Stimulated activated CD8-positive, alpha-beta memory T cell treated with anti-CD3 and anti-CD28 coated beads, Interleukin-12 subunit alpha, Interleukin-12 subunit beta, amount 100 ng/mL, for 24 hours (primary cell): ENCODE data around the gene NKAPD1.
"Not testable (repeated sequence)": the region's sequence is repeated elsewhere in the genome, so short reads cannot be mapped to it uniquely, and the experiment has no call there.

Experiments used
- DNase-seq: peaks from one replicate; pipeline ENCODE4 v3.0.0-alpha.2; 2020; ENCODE audit errors: extremely low read depth

Gene NKAPD1, protein sequence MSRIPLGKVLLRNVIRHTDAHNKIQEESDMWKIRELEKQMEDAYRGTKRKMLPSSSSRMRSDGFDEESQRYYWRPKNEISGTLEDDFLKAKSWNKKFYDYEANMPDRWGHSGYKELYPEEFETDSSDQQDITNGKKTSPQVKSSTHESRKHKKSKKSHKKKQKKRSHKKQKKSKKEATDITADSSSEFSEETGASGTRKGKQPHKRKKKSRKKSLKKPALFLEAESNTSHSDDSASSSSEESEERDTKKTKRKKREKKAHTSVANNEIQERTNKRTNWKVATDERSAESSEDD

DNA sequence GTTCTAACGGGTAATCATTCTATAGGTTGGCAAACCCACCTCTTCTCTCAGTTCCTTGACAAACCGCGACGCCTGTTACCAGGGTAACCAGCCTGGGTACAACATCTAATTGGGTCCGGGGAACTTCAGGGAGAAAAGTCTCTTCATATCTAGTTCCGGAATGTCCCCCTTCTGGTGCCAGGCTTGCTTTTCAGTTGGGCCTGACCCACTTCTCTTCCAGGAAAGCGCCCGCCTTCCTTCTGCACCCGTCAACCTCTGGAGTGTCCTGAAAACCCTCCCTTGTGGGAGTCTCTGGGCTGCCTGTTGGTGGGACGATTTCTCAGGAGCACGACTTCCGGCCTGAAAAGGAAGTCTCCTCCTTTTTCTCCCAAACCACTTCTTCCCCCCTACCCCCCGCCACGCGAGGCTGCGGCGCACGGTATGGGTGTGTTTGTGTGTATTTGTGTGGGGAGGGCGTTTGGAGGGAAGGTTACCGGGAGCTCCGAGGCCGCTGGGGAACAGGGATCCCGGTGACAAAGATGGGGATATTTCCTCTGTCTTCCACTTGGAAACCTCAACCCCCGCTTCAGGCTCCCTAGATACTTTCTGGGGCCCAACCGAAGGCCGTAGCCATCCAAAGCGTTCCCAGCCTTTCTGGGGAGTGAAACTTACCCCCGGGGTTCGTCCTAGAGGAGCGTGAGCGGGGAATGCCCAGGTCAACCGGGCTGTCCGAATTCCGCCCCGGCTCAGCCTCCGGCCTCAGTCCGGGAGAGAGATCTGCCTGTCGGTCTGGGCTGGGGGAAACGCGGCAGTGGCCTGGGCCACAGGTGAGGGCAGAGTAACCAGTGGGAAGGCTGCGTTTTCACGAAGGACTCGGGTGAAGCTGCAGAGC, at the start of gene NKAPD1, which contains the start of gene PIH1D2:
NKAPD1 (plus strand) TSS at position 359 of the 871 bp plus-strand sequence. CDS start 1,276 bp downstream, outside the sequence.
PIH1D2 (minus strand) TSS at position 77 of the 871 bp plus-strand sequence. CDS start 843 bp downstream, outside the sequence.
- DNase-seq, result peak; percentile 48

DNA sequence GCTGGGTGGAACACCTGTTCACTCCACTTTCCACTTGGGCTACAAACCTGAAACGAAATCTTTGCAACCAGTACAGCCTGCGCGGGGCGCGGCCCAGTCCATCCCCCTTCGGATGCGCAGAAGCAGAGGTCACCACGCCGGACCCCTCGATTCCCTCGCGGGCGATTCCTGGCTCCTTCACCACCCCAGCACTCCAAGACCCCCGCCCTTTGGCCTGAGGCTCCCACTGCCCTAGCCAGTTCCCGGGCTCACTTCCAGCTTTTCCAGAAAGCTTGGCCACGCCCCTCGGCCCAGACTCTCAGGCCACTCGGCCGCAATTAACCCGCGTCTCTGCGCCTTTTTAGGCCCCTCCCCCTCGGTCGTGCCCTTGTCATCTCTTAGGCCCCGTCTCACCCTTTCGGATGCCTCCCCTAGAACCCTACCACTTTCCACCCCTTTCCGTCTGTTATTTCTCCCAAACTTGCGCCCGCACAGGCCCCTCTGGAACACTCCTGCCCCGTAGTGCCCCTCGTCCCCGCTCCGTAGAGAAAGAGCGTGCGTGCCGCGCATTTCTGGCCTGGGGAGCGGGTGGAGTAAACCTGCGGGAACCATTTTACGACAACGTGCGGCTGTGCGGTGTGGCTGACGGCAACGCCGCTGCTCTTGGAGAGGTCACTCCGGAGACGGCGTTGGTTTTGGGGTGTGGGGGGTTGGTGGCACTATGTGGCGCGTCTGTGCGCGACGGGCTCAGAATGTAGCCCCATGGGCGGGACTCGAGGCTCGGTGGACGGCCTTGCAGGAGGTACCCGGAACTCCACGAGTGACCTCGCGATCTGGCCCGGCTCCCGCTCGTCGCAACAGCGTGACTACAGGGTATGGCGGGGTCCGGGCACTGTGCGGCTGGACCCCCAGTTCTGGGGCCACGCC, 49.1 kb upstream of the NKAPD1 start, which contains the start of gene DLAT:
DLAT (plus strand) TSS at position 636 of the 906 bp plus-strand sequence; CDS start at position 701, 65 bp downstream.
- DNase-seq, result peak; percentile 73

DNA sequence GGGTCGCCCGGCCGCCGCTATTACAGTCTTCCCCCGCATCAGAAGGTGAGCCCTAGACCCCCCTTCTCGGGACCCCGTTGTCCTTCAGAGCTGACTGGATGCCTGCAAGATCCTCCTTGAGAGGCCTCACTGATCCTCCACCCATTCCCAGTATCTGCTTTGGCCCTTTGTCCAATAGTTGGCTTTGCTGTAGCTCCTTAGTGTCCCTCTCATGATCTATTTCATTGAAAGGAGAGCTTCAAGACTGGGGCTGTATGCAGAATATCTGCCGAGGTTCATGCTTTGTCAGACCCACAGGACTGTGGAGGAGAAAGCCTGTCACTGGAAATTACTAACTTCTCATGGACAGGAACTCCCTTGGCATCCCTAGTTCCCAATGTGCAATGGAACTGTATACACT, 48.4 kb upstream of the NKAPD1 start:
- DNase-seq, result no peak

GRCh38 chr11:112026784-112027410, 47.2 kb upstream of the NKAPD1 start:
- DNase-seq, result not testable (repeated sequence)

GRCh38 chr11:112029460-112029859, 44.6 kb upstream of the NKAPD1 start:
- DNase-seq, result no peak

DNA sequence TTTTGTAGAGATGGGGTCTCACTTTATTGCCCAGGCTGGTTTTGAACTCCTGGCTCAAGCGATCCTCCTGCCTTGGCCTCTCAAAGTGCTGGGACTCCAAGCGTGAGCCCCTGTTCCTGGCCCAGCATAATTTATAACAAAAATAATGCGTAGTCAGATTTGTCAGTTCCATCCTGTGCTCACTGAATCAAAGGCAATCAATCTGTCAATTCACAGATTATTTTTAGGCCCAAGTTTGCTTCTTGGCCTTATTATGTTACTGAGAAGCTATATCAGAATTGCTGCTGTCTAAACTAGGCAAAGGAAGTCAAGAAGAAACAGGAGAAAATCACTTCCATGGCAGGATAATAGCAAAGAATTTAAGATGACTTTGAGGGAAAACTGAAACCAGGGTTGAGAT, 40.2 kb upstream of the NKAPD1 start:
- DNase-seq, result no peak

GRCh38 chr11:112037527-112037926, 36.6 kb upstream of the NKAPD1 start:
- no peak for DNase-seq

- no peak for DNase-seq
Observed at GRCh38 chr11:112042161-112042960, 31.7 kb upstream of the NKAPD1 start.

DNA sequence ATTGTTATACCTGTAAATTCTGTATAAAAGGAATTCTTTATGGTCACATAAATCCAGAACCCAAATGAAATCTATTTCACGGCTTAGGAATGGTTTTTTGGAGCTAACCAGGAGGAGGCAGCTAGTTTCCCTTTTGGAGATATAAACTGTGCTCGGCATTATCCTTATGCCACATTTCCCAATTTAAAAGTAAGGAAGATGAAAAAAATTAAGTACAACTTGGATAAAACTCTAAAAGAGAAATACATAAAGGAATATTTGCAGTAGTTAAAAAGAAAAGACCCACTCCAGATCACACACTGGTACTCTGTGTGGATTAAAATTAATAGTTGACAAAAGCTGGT, 31.2 kb upstream of the NKAPD1 start:
- no peak for DNase-seq

- no peak for DNase-seq
Observed at GRCh38 chr11:112044961-112045360, 29.1 kb upstream of the NKAPD1 start.

- not testable (repeated sequence) for DNase-seq
Observed at GRCh38 chr11:112046647-112047046, 27.5 kb upstream of the NKAPD1 start.

DNA sequence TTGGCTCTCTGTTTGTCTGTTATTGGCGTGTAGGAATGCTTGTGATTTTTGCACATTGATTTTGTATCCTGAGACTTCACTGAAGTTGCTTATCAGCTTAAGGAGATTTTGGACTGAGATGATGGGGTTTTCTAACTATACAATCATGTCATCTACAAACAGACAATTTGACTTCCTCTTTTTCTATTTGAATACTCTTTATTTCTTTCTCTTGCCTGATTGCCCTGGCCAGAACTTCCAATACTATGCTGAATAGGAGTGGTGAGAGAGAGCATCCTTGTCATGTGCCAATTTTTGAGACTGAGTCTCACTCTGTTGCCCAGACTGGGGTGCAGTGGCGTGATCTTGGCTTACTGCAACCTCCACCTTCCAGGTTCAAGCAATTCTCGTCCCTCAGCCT, 25.8 kb upstream of the NKAPD1 start:
- not testable (repeated sequence) for DNase-seq

DNA sequence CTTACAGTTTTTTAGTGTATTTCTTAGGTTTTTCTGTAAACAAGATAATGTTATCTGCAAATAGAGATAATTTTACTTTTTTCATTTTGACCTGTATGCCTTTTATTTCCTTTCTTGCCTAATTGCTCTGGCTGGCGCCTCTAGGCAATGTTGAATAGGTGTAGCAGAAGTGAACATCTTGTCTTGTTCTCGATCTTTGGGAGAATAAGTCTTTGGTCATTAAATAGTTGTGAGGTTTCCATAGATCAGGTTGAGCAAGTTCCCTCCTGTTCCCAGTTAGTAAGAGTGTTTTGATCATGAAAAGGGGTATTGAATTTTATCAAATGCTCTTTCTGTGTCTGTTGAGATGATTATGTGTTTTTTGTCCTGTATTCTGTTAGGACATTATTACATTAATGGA, 24.3 kb upstream of the NKAPD1 start:
- DNase-seq, result no peak

DNA sequence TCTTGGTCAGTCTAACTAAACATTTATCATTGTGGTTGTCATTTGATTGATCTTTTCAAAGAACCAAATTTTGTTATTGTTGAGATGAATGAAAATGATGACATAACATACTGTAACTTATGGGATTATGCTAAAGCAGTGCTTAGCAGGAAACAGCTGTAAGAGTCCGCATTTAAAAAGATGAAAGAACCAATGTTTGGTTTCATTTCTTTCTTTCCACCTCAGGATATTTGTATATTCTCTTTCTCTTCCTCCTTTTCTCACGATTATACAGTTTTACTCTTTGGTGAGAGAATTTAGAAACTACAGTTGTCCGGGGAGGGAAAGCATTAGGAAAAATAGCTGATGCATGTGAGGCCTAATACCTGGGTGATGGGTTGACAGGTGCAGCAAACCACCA, 23.4 kb upstream of the NKAPD1 start:
- DNase-seq, result no peak

GRCh38 chr11:112051768-112052167, 22.3 kb upstream of the NKAPD1 start:
- DNase-seq, result no peak

DNA sequence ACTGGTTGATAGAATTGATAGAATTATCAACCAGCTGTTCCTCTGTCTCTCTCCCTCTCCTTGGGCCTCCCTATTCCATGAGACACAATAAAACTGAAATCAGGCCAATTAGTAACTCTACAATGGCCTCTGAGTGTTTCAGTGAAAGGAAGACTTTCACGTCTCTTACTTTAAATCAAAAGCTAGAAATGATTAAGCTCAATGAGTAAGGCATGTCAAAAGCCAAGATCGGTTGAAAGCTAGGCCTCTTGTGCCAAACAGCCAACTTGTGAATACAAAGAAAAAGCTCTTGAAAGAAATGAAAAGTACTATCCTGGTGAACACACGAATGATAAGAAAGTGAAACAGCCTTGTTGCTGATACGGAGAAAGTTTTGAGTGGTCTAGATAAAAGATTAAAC, 16.9 kb upstream of the NKAPD1 start:
- no peak for DNase-seq

DNA sequence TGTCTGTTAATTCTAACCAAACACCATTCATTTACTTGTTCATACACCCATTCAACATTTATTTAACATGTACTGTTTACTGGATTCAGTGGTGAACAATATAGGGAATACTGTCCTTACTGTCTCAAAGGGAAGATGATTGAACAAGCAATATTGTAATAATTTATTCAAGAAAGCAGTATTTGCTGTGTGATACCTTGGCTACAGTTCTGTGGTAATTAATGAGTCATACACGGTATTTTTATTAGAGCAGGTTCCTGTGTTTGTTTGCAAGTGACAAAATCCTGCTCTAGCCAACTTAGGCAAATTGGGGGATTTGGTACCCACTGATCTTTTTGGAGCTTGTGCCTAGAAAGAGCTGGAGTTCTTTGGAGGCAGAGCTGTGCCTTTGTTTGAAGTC, 16.0 kb upstream of the NKAPD1 start:
- DNase-seq, result no peak

DNA sequence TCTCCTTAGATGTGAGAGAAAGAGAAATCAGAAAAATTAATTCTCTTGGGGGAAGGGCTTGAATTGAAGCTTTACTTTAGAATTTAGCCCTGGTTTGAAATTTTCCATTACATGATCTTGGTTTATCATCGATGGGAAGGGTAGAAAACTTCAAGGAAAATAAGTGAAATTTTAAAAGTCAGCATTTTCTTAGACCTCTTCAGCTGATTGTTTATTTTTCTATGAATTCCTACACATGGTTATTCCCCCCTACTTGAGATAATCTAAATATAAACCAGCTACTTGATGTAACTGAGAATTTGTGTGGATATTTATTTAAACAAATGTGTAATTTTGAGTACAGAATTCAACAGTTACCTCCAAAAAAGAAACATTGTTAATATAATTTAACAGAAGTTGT, 11.2 kb upstream of the NKAPD1 start:
- no peak for DNase-seq

- DNase-seq, result no peak
Observed at GRCh38 chr11:112082729-112083128, 8.6 kb downstream of the NKAPD1 start.

DNA sequence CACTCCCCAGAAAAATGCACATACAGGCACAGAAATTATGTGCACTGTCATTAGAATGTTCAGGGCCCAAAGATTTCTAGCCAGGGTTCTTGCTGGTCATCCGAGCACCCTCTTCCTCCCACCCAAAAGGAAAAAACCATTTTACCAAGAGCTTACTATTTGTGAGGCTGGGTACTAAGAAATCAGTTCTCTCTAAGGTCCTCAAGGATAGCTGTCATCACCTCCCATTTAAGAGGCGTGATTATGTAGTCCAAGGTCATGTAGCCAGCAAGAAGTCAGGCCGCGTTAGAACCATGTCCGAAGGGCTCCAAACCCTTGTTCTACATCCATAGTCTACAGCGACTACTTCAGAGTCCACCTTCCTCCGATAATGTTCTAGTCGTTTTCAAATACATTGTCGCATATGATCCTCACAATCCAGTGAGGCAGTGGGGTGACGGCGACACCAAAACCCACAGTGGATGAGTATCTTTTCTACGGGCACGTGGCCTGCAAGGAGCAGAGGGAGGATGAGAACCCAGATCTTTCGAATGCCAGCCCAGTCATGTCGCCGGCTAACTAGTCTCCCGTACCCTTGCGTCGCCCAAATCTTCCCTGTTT, 11.8 kb downstream of the NKAPD1 start:
- DNase-seq, result no peak
